ENCODE results near the gene DHRS9. TPM values are rescaled to one million over a fixed set of nuclear protein-coding genes. Genes with fewer than 3 reads are reported as not detected.

Gene DHRS9
- total and polyA plus RNA-seq, 2 experiments from 2014 or later: not detected

- H3K9me3 Mint-ChIP-seq: peaks cover 7% of the 10 kb centered on the region
- H3K4me3 Mint-ChIP-seq: no peak overlapping the region
- Histone ChIP-seq H3K79me2 (replicated peaks; ENCODE audit: insufficient read depth) (no peaks in the 10 kb centered on the region), H4K20me1 (replicated peaks; ENCODE audit: insufficient read depth) (no peaks in the 10 kb centered on the region), H3K4me3 (no peak overlapping the region), H3K27me3 (ENCODE audit: insufficient read depth) (no peaks in the 10 kb centered on the region), H3K36me3 (ENCODE audit: insufficient read depth) (no peaks in the 10 kb centered on the region), H3K4me2 (no peak overlapping the region), H3F3A (replicated peaks; ENCODE audit: low read depth) (no peaks in the 10 kb centered on the region), H3K4me1 (ENCODE audit: insufficient read depth) (no peaks in the 10 kb centered on the region; the same call in 1 of the 2 replicates), H3K9me2 (ENCODE audit: insufficient read depth) (peaks cover 4% of the 10 kb centered on the region; the same call in 1 of the 2 replicates), H2AFZ (no peak overlapping the region), H3K27ac (ENCODE audit: low read depth) (no peak overlapping the region)
- H3K27ac Mint-ChIP-seq: no peak overlapping the region
- H3K36me3 Mint-ChIP-seq (ENCODE audit: low read depth): peaks cover 11% of the 10 kb centered on the region; the same call in 1 of the 3 replicates
- no peaks in the 10 kb centered on the region for H3K27me3 Mint-ChIP-seq (ENCODE audit: insufficient read depth, low read depth, poor library complexity)
- peaks cover 4% of the 10 kb centered on the region; the same call in 2 of the 3 replicates for H3K4me1 Mint-ChIP-seq
- TF ChIP-seq EZH2 (IDR thresholded peaks at IDR 0.05; ENCODE audit: low read depth, unreplicated experiment): no peak
- no peak for ATAC-seq
- DNase-seq (ENCODE audit: low spot score): no peak
Observed at GRCh38 chr2:169038338-169038757, 31.0 kb upstream of the DHRS9 start.

GRCh38 chr2:169039702-169040101 is 29.7 kb upstream of the DHRS9 start:
- no peak overlapping the region for H3K27ac ChIP-seq (ENCODE audit: low read depth)
- H4K20me1 ChIP-seq (replicated peaks; ENCODE audit: insufficient read depth): no peaks in the 10 kb centered on the region
- H3K9me2 ChIP-seq (ENCODE audit: insufficient read depth): no peaks in the 10 kb centered on the region
- no peak overlapping the region for H2AFZ ChIP-seq
- H3K4me3 ChIP-seq: no peak overlapping the region
- H3K27me3 ChIP-seq (ENCODE audit: insufficient read depth): no peaks in the 10 kb centered on the region
- H3F3A ChIP-seq (replicated peaks; ENCODE audit: low read depth): no peaks in the 10 kb centered on the region
- H3K36me3 Mint-ChIP-seq (ENCODE audit: low read depth): peaks cover 14% of the 10 kb centered on the region; the same call in 1 of the 3 replicates
- peaks cover 16% of the 10 kb centered on the region for H3K9me3 Mint-ChIP-seq
- H3K4me2 ChIP-seq: no peak overlapping the region
- H3K4me1 ChIP-seq (ENCODE audit: insufficient read depth): no peaks in the 10 kb centered on the region; the same call in 1 of the 2 replicates
- H3K79me2 ChIP-seq (replicated peaks; ENCODE audit: insufficient read depth): no peaks in the 10 kb centered on the region
- H3K27me3 Mint-ChIP-seq (ENCODE audit: insufficient read depth, low read depth, poor library complexity): no peaks in the 10 kb centered on the region
- no peak for ATAC-seq
- TF ChIP-seq EZH2phosphoT487 (IDR thresholded peaks at IDR 0.05; ENCODE audit: unreplicated experiment) (no peak), ETS1 (IDR thresholded peaks at IDR 0.05) (no peak), POLR2AphosphoS5 (IDR thresholded peaks at IDR 0.05; ENCODE audit: low read depth) (no peak), STAT1 (IDR thresholded peaks at IDR 0.05; ENCODE audit: unreplicated experiment) (no peak), JUNB (IDR thresholded peaks at IDR 0.05; ENCODE audit: unreplicated experiment) (no peak), CREB1 (CRISPR knock-in tag; IDR thresholded peaks at IDR 0.05; ENCODE audit: low read depth) (no peak), NANOG (IDR thresholded peaks at IDR 0.05; ENCODE audit: borderline replicate concordance) (no peak)
- no peak overlapping the region for H3K4me3 Mint-ChIP-seq
- no peak for DNase-seq (ENCODE audit: low spot score)
- no peak overlapping the region for H3K27ac Mint-ChIP-seq
- peaks cover 4% of the 10 kb centered on the region; the same call in 2 of the 3 replicates for H3K4me1 Mint-ChIP-seq
- no peaks in the 10 kb centered on the region for H3K36me3 ChIP-seq (ENCODE audit: insufficient read depth)

- no peaks in the 10 kb centered on the region; the same call in 1 of the 2 replicates for H3K9me2 ChIP-seq (ENCODE audit: insufficient read depth)
- H3K79me2 ChIP-seq (replicated peaks; ENCODE audit: insufficient read depth): no peaks in the 10 kb centered on the region
- Mint-ChIP-seq H3K27ac (no peak overlapping the region), H3K36me3 (ENCODE audit: low read depth) (peaks cover 17% of the 10 kb centered on the region; the same call in 2 of the 3 replicates), H3K4me3 (no peak overlapping the region), H3K4me1 (peaks cover 4% of the 10 kb centered on the region; the same call in 2 of the 3 replicates), H3K27me3 (ENCODE audit: insufficient read depth, low read depth, poor library complexity) (no peaks in the 10 kb centered on the region), H3K9me3 (peaks cover 22% of the 10 kb centered on the region)
- no peak overlapping the region for H2AFZ ChIP-seq
- no peaks in the 10 kb centered on the region for H3K36me3 ChIP-seq (ENCODE audit: insufficient read depth)
- H3F3A ChIP-seq (replicated peaks; ENCODE audit: low read depth): no peaks in the 10 kb centered on the region
- no peak overlapping the region for H3K4me3 ChIP-seq
- no peaks in the 10 kb centered on the region for H4K20me1 ChIP-seq (replicated peaks; ENCODE audit: insufficient read depth)
- DNase-seq (ENCODE audit: low spot score) (no peak), ATAC-seq (no peak)
- no peaks in the 10 kb centered on the region; the same call in 1 of the 2 replicates for H3K4me1 ChIP-seq (ENCODE audit: insufficient read depth)
- H3K4me2 ChIP-seq: no peak overlapping the region
- H3K27me3 ChIP-seq (ENCODE audit: insufficient read depth): no peaks in the 10 kb centered on the region
- no peak overlapping the region for H3K27ac ChIP-seq (ENCODE audit: low read depth)
- TF ChIP-seq CREB1 (CRISPR knock-in tag; IDR thresholded peaks at IDR 0.05; ENCODE audit: low read depth): no peak
- TF ChIP-seq ZNF114 (CRISPR knock-in tag; IDR thresholded peaks at IDR 0.05): no peak
- TF ChIP-seq ZNF331 (CRISPR knock-in tag; IDR thresholded peaks at IDR 0.05; ENCODE audit: low read depth): no peak
- TF ChIP-seq REST (IDR thresholded peaks at IDR 0.05; ENCODE audit: unreplicated experiment): no peak
- no peak for TF ChIP-seq EZH2phosphoT487 (IDR thresholded peaks at IDR 0.05; ENCODE audit: unreplicated experiment)
- TF ChIP-seq POLR2AphosphoS5 (IDR thresholded peaks at IDR 0.05; ENCODE audit: low read depth): no peak
- TF ChIP-seq STAT1 (IDR thresholded peaks at IDR 0.05; ENCODE audit: unreplicated experiment): no peak
- TF ChIP-seq NANOG (IDR thresholded peaks at IDR 0.05; ENCODE audit: borderline replicate concordance): no peak
- no peak for TF ChIP-seq JUNB (IDR thresholded peaks at IDR 0.05; ENCODE audit: unreplicated experiment)
- no peak for TF ChIP-seq ETS1 (IDR thresholded peaks at IDR 0.05)
Observed at GRCh38 chr2:169041594-169041993, 27.8 kb upstream of the DHRS9 start.
